ENCODE measurements around the gene STAG1.
"Not testable (repeated sequence)": the region's sequence is repeated elsewhere in the genome, so short reads cannot be mapped to it uniquely, and the experiment has no call there.

Gene STAG1

GRCh38 chr3:136513367-136513766 lies 238.8 kb downstream of the STAG1 start:
- DNase-seq (ENCODE audit: low read depth, low spot score) = no peak

- no peak for DNase-seq (ENCODE audit: low read depth, low spot score)
These were observed 239.8 kb downstream of the STAG1 start for GRCh38 chr3:136512381-136512780.

- DNase-seq (ENCODE audit: low read depth, low spot score) = no peak
These were observed 246.5 kb downstream of the STAG1 start for GRCh38 chr3:136505676-136506075.

DNA sequence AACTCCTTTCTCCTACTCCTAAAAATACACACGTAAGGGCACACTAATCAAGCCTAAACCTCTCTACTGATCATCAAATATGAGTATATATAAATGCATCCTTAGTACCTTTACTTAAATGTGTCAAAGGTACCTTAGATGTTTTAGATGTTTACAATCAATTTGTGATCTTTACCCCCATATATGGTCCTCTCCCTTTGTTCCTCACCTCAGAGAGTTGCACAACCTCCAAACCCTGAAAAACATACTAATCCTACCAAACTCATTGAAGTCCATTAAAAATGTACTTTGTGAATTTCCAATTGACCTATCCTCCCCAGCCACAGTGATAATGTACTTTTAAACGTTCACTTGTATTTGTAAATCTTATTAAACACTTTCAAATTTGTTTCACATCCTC lies 249.1 kb downstream of the STAG1 start:
- DNase-seq (ENCODE audit: low read depth, low spot score) = no peak

GRCh38 chr3:136498919-136499447 lies 253.2 kb downstream of the STAG1 start:
- no peak for DNase-seq (ENCODE audit: low read depth, low spot score)

- no peak for DNase-seq (ENCODE audit: low read depth, low spot score)
These were observed 257.0 kb downstream of the STAG1 start for GRCh38 chr3:136495213-136495612.

- no peak for DNase-seq (ENCODE audit: low read depth, low spot score)
These were observed 261.4 kb downstream of the STAG1 start for GRCh38 chr3:136490646-136491405.

DNA sequence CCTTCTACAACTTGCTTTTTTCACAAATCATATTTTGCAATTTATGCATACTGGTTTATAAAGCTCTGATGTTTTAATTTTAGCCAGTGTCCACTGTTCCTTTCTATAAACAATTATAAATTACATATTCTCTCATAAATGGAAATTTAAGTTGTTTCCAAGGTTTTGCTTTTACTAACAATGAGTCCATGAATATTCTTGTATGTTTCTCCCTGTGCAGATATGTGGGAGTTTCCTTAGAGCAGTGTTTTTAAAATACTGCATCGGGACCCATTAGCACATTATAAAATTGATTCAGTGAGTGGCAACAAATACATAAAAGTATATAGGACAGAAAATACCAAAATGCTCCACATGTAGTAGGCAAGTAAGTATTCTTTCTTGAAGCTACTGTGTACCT lies 266.4 kb downstream of the STAG1 start:
- no peak for DNase-seq (ENCODE audit: low read depth, low spot score)

DNA sequence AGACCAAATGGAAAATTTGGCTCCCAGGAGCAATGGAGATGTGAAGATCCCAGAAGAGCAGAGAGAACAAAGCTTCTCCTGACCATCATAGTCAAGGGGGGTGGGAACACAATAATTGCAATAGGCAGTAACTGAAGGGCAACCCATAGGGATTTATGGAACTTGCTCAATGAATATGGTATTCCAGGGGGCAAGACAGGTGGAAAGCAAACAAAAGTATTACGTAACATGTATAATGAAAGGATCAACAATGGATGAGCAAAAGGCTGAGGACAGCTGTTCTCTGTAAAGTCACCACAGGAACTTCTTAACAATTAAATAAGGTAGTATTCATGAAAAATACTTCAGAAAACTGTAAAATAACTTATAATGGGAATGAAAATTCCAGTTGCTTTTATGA lies 275.9 kb downstream of the STAG1 start:
- no peak for DNase-seq (ENCODE audit: low read depth, low spot score)

- not testable (repeated sequence) for DNase-seq (ENCODE audit: low read depth, low spot score)
These were observed 277.3 kb downstream of the STAG1 start for GRCh38 chr3:136474876-136475275.

- no peak for DNase-seq (ENCODE audit: low read depth, low spot score)
These were observed 278.4 kb downstream of the STAG1 start for GRCh38 chr3:136473716-136474326.

GRCh38 chr3:136465296-136465695 lies 286.9 kb downstream of the STAG1 start:
- DNase-seq (ENCODE audit: low read depth, low spot score) = no peak

- DNase-seq (ENCODE audit: low read depth, low spot score) = no peak
These were observed 287.7 kb downstream of the STAG1 start for GRCh38 chr3:136464502-136464901.

DNA sequence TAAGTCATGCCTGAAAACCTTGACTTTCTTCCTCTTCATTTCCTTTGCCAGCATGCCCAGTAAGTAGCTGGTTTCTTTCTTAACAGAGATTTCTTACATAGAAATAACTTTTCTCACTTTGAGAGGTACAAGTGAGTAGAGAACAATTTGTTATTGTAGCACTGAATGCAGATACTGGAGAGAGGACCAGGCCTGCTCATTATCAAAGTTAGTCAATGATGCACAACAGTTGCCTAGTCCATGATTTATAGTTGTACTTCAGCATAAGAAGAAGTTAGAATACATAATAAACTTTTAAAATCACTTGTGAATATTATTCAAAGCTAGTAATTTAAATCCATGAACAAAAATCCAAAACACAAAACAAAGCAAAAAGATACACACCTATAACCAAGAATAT lies 289.0 kb downstream of the STAG1 start:
- DNase-seq (ENCODE audit: low read depth, low spot score) = no peak

DNA sequence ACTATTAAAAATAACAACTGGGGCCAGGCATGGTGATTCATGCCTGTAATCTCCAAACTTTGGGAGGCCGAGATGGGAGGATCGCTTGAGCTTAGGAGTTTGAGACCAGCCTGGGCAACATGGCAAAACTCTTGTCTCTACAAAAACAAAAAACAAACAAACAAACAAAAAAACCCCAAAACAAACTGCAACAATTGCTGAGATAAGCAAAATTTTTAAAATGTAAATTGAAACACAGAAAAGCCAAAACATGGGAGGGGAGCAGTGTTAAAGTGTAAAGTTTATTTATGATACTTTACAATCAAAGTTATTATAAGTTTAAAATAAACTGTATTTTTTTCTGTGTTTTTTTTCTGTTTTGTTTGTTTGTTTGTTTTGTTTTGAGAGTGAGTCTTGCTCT lies 294.4 kb downstream of the STAG1 start:
- DNase-seq (ENCODE audit: low read depth, low spot score) = no peak

DNA sequence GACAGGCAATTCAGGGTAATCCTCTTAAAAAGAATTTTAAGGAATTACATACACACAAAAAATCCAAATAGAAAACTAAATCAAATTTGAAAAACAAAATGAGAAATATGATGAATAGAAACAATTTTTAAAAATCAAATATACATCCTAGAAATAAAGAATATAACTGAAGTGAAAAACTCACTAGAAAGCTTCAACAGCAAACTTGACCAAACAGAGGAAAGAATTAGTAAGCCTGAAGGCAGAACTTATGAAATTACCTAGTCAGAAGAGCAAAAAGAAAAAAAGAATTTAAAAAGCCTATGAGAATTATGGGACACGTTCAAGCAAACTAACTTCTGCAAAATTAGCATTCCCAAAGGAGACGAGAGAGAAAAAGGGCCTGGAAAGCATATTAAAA lies 296.0 kb downstream of the STAG1 start:
- DNase-seq (ENCODE audit: low read depth, low spot score) = no peak

DNA sequence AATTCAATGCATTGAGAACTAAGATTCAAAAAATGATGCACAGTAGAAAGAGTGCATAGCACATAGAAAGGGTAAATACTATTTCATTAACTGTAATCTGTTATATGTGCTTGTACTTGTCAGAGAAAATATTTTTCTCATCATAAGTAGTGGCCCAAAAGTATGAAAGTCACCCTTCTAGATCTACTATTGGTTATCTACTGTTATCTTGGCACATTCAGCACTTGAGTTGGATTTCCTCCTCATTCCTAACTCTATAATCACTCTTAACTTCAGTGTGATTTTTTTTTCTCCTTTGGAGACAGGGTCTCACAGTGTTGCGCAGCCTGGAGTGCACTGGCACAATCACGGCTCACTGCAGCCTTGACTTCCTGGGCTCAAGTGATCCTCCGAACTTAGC lies 307.6 kb downstream of the STAG1 start:
- DNase-seq (ENCODE audit: low read depth, low spot score) = no peak

- no peak for DNase-seq (ENCODE audit: low read depth, low spot score)
These were observed 315.1 kb downstream of the STAG1 start for GRCh38 chr3:136437043-136437442.

DNA sequence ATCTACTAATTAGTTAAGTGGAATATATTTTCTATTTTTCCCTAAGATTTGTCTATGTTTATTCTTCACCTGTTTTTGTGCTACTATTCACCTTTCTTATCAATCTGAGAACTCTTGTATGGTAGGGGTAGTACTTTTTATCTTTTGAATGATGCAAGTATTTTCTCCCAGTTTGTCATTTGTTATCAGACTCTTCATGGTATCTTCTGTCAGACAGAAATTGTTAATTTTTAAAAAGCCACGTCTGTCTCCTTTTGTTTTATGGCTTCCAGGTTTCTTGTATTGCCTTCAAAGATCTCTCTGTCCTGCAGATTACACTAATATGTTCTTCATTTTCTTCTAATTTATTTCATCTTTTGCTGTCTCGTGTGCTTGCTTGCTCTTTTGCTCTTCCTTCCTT lies 317.7 kb downstream of the STAG1 start:
- DNase-seq (ENCODE audit: low read depth, low spot score) = no peak

DNA sequence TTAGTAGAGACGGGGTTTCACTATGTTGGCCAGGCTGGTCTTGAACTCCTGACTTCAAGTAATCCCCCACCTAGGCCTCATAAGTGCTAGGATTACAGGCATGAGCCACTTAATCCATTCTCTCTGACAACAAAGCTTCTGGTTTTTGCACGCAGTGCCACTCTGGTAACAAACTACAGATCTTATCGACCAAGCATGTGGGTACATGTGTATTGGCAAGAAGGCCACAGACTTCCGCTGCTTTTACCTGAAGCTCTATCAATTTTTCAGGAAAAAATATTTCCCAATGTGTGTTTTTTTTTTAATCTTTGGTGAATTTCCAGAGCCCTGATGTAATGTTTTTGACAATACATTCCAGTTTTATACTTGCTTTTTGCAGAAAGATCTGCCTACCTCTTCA lies 319.5 kb downstream of the STAG1 start:
- no peak for DNase-seq (ENCODE audit: low read depth, low spot score)

GRCh38 chr3:136428167-136428566 lies 324.0 kb downstream of the STAG1 start:
- DNase-seq (ENCODE audit: low read depth, low spot score) = no peak

DNA sequence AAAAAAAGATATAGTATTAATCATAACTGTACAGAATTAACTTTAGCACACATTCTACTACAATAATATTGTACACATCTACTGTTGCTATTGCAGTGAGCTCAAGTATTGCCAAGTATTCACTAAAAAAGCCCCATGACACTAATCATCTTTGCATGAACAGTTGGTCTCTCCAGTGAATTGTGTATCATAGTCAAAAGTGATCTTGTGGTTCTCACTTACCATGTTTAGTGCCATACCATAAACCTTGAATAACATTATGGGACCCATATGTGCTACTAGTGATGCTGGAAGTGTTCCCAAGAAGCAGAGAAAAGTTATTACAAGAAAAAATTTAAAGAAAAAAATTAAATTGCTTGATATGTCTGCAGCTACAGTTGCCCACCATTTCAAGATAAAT lies 324.9 kb downstream of the STAG1 start:
- no peak for DNase-seq (ENCODE audit: low read depth, low spot score)

DNA sequence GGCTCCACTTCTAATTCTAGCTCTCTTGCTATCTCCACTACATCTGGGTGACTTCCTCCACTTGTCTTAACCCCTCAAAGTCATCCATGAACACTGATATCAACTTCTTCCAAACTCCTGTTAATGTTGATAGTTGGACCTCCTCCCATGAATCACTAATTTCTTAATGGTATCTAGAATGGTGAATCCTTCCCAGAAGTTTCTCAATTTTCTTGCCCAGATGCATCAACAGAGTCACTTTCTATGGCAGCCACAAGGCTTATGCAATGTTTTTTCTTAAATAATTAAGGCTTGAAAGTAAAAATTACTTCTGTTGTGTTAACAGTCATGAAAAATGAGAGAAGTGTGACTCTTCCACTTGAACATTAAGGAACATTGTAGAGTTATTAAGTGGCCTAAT lies 337.7 kb downstream of the STAG1 start:
- no peak for DNase-seq (ENCODE audit: low read depth, low spot score)

Measured in activated CD4-positive, CD25-positive, alpha-beta regulatory T cell treated with anti-CD3 and anti-CD28 coated beads, Interleukin-2, amount 50 U/mL, for 16 hours (primary cell).